Muscle of leg (tissue), 11 donors: ENCODE results near the gene TAF15. TPM values are rescaled to one million over a fixed set of nuclear protein-coding genes. Genes with fewer than 3 reads are reported as not detected.
A peak's percentile ranks its signal among the peaks of the same experiment; 100 is the strongest.

Experiments used
- DNase-seq: peaks from one replicate; pipeline ENCODE4 v3.0.0; 2013
- H3K27ac ChIP-seq: one replicate; pipeline ENCODE4 v1.5.1; 2013; ENCODE audit warnings: mild to moderate bottlenecking, low read length, control low read depth
- H3K27me3 ChIP-seq: one replicate; pipeline ENCODE4 v1.6.1; 2013; ENCODE audit warnings: low read length; ENCODE audit not compliant: control insufficient read depth, insufficient read depth
- H3K36me3 ChIP-seq: one replicate; pipeline ENCODE4 v1.6.1; 2013; ENCODE audit warnings: low read length; ENCODE audit not compliant: control insufficient read depth, insufficient read depth
- H3K4me1 ChIP-seq: one replicate; pipeline ENCODE4 v1.6.1; 2013; ENCODE audit warnings: low read length; ENCODE audit not compliant: control insufficient read depth, insufficient read depth
- H3K4me3 ChIP-seq: one replicate; pipeline ENCODE4 v1.5.1; 2013; ENCODE audit warnings: low read length, control low read depth
- H3K9me3 ChIP-seq: replicated peaks from 2 replicates; pipeline ENCODE4 v1.6.1; 2013; ENCODE audit warnings: low read depth, low read length; ENCODE audit not compliant: control insufficient read depth
- WGBS: methylation state at CpG from one replicate; pipeline ENCODE4 v1.1.5; 2013; ENCODE audit warnings: missing lambda C conversion rate; ENCODE audit not compliant: insufficient coverage; 5-methylcytosine and 5-hydroxymethylcytosine counted together
- polyA plus RNA-seq, 8 donors: library from polyadenylated mRNA; unstranded; fragments of 120-200 nt; gene quantifications; one replicate each; pipeline versions ENCODE4 v1.2.1 to v1.2.3, GENCODE V29; 2013; ENCODE audit warnings: inconsistent platforms in 1 of 8, low replicate concordance in 1 of 8; ENCODE audit not compliant: insufficient read length in 8 of 8, insufficient read depth in 1 of 8
- total RNA-seq: library from RNA; stranded (reverse); fragments of 120-200 nt; gene quantifications from one replicate; pipeline ENCODE4 v1.2.4, GENCODE V29; 2013

The TAF15 gene
- total and polyA plus RNA-seq, 9 donors = 26.9 to 162 (median 140) TPM

- H3K9me3 ChIP-seq = no peaks in the 10 kb centered on the region
- H3K4me3 ChIP-seq = no peak overlapping the region
- no peaks in the 10 kb centered on the region for H3K27me3 ChIP-seq
- peaks cover 5% of the 10 kb centered on the region for H3K36me3 ChIP-seq
- no peak overlapping the region for H3K27ac ChIP-seq
- WGBS = no CpG with 5 or more reads among the region's 3 CpGs
- no peak for DNase-seq
- H3K4me1 ChIP-seq = no peaks in the 10 kb centered on the region
These were observed 58.3 kb downstream of the TAF15 start for GRCh38 chr17:35867574-35867973.

- H3K4me1 ChIP-seq = no peaks in the 10 kb centered on the region
- no peaks in the 10 kb centered on the region for H3K9me3 ChIP-seq
- no peak for DNase-seq
- no peak within 1 kb of the TSS for H3K27ac ChIP-seq
- H3K36me3 ChIP-seq = peaks cover 5% of the 10 kb centered on the region
- H3K4me3 ChIP-seq = no peak within 1 kb of the TSS
- 67% methylated on average over 3 of the region's 3 CpGs for WGBS
- no peaks in the 10 kb centered on the region for H3K27me3 ChIP-seq
These were observed 59.5 kb downstream of the TAF15 start, which contains the start of gene HEATR9 for GRCh38 chr17:35868737-35869136. Gene HEATR9 (minus strand): TSS chr17:35868891. CDS start chr17:35868742, 149 bp downstream.

GRCh38 chr17:35870906-35871819, 61.9 kb downstream of the TAF15 start:
- 39% methylated on average over 4 of the region's 8 CpGs for WGBS
- H3K27ac ChIP-seq = no peak overlapping the region
- peaks cover under 1% of the 10 kb centered on the region for H3K4me1 ChIP-seq
- H3K27me3 ChIP-seq = no peaks in the 10 kb centered on the region
- DNase-seq = peak; percentile 17
- no peaks in the 10 kb centered on the region for H3K36me3 ChIP-seq
- no peaks in the 10 kb centered on the region for H3K9me3 ChIP-seq
- H3K4me3 ChIP-seq = no peak overlapping the region

GRCh38 chr17:35872196-35872980, 63.1 kb downstream of the TAF15 start:
- H3K9me3 ChIP-seq = no peaks in the 10 kb centered on the region
- WGBS = 94% methylated on average over 9 of the region's 12 CpGs
- H3K4me3 ChIP-seq = no peak overlapping the region
- DNase-seq = no peak
- H3K36me3 ChIP-seq = no peaks in the 10 kb centered on the region
- peaks cover 2% of the 10 kb centered on the region for H3K4me1 ChIP-seq
- H3K27ac ChIP-seq = no peak overlapping the region
- H3K27me3 ChIP-seq = no peaks in the 10 kb centered on the region

GRCh38 chr17:35875072-35875799, 66.0 kb downstream of the TAF15 start:
- H3K36me3 ChIP-seq = no peaks in the 10 kb centered on the region
- H3K27me3 ChIP-seq = no peaks in the 10 kb centered on the region
- no peaks in the 10 kb centered on the region for H3K9me3 ChIP-seq
- no peak overlapping the region for H3K27ac ChIP-seq
- H3K4me1 ChIP-seq = peaks cover 2% of the 10 kb centered on the region
- no peak overlapping the region for H3K4me3 ChIP-seq
- DNase-seq = no peak
- 22% methylated on average over 1 of the region's 5 CpGs for WGBS

GRCh38 chr17:35875800-35876139, 66.5 kb downstream of the TAF15 start:
- DNase-seq = no peak
- no peaks in the 10 kb centered on the region for H3K36me3 ChIP-seq
- H3K27me3 ChIP-seq = no peaks in the 10 kb centered on the region
- peaks cover 2% of the 10 kb centered on the region for H3K4me1 ChIP-seq
- no peak overlapping the region for H3K27ac ChIP-seq
- no peak overlapping the region for H3K4me3 ChIP-seq
- WGBS = no CpG with 5 or more reads among the region's 3 CpGs
- no peaks in the 10 kb centered on the region for H3K9me3 ChIP-seq

GRCh38 chr17:35876534-35876933, 67.2 kb downstream of the TAF15 start:
- H3K4me3 ChIP-seq = no peak overlapping the region
- WGBS = 36% methylated on average over 3 of the region's 3 CpGs

GRCh38 chr17:35877345-35878029, 68.2 kb downstream of the TAF15 start:
- no peak overlapping the region for H3K27ac ChIP-seq
- no peaks in the 10 kb centered on the region for H3K27me3 ChIP-seq
- peaks cover 2% of the 10 kb centered on the region for H3K4me1 ChIP-seq
- H3K36me3 ChIP-seq = no peaks in the 10 kb centered on the region
- H3K4me3 ChIP-seq = no peak overlapping the region
- no peak for DNase-seq
- no peaks in the 10 kb centered on the region for H3K9me3 ChIP-seq

More at GRCh38 chr17:35876534-35876933, 67.2 kb downstream of the TAF15 start:
- Histone ChIP-seq H3K27me3 (no peaks in the 10 kb centered on the region), H3K9me3 (no peaks in the 10 kb centered on the region), H3K27ac (no peak overlapping the region), H3K36me3 (no peaks in the 10 kb centered on the region), H3K4me1 (peaks cover 2% of the 10 kb centered on the region)
- DNase-seq = no peak

- DNase-seq = no peak
- 62% methylated on average over 3 of the region's 4 CpGs for WGBS
- H3K27ac ChIP-seq = no peak overlapping the region
- H3K4me1 ChIP-seq = peaks cover 2% of the 10 kb centered on the region
- H3K36me3 ChIP-seq = no peaks in the 10 kb centered on the region
- H3K27me3 ChIP-seq = no peaks in the 10 kb centered on the region
- no peaks in the 10 kb centered on the region for H3K9me3 ChIP-seq
- H3K4me3 ChIP-seq = no peak overlapping the region
These were observed 69.1 kb downstream of the TAF15 start for GRCh38 chr17:35878361-35878760.
